Measurements from ENCODE around the gene IL36A. TPM values are rescaled to one million over a fixed set of nuclear protein-coding genes. Genes with fewer than 3 reads are reported as not detected.

The IL36A gene
- total and polyA plus RNA-seq, 2 donors (not counting 3 experiments of a cell fraction or from before 2014, with no cell fraction given) = not detected

GRCh38 chr2:113002677-113003076, 2.6 kb upstream of the IL36A start:
- TF ChIP-seq POLR2A (IDR thresholded peaks at IDR 0.05; ENCODE audit: low read depth, low read length) = no peak
- TF ChIP-seq POLR2AphosphoS5 (IDR thresholded peaks at IDR 0.05; ENCODE audit: insufficient read depth, low read depth, low read length) = no peak
- no TSS peak for BruUV-seq (replicated peaks)
- ChIA-PET POLR2A (no interaction called here), CTCF (no interaction called here)
- H4K20me1 ChIP-seq (replicated peaks; ENCODE audit: control insufficient read depth, extremely low read depth, insufficient read depth, low read length) = no peaks in the 10 kb centered on the region
- H3K27ac ChIP-seq (ENCODE audit: insufficient read depth, low read depth, low read length) = no peak overlapping the region
- no peaks in the 10 kb centered on the region for H3K36me3 ChIP-seq (ENCODE audit: control insufficient read depth in 2 of 2, extremely low read depth in 1 of 2, insufficient read depth in 2 of 2, low read length in 2 of 2)
- FAIRE-seq (no peak), DNase-seq (ENCODE audit: low read depth, low spot score) (no peak)
- H3K4me2 ChIP-seq (ENCODE audit: insufficient read depth, low read length) = no peak overlapping the region
- H3K9me3 ChIP-seq (replicated peaks; ENCODE audit: control insufficient read depth, insufficient read depth, low read length) = peaks cover 2% of the 10 kb centered on the region
- no peaks in the 10 kb centered on the region for H3K4me1 ChIP-seq (ENCODE audit: control insufficient read depth, extremely low read depth, insufficient read depth, low read length)
- no peaks in the 10 kb centered on the region for H3K9me1 ChIP-seq (replicated peaks; ENCODE audit: control insufficient read depth, extremely low read depth, insufficient read depth, low read length)
- no peaks in the 10 kb centered on the region for H3K79me2 ChIP-seq (ENCODE audit: control insufficient read depth, insufficient read depth, low read length)
- no peaks in the 10 kb centered on the region for H3K27me3 ChIP-seq (ENCODE audit: control insufficient read depth in 2 of 2, insufficient read depth in 2 of 2, low read length in 2 of 2)
- H3K4me3 ChIP-seq (replicated peaks in 1 of 3; ENCODE audit: insufficient read depth in 1 of 3, low read depth in 1 of 3, low read length in 3 of 3) = no peak overlapping the region
- dilution Hi-C loops (cut with MboI; ENCODE audit: extremely low pct_ligation_motif_present, low sequenced_read_pairs) = no loop called here
- intact Hi-C loops (cut with micrococcal nuclease) = no loop called here
- no peak overlapping the region for H2AFZ ChIP-seq (ENCODE audit: low read depth, low read length)
- H3K9ac ChIP-seq (replicated peaks; ENCODE audit: extremely low read depth, insufficient read depth, low read length) = no peak overlapping the region

GRCh38 chr2:113007250-113007649, 2.0 kb downstream of the IL36A start:
- Histone ChIP-seq H4K20me1 (replicated peaks; ENCODE audit: control insufficient read depth, extremely low read depth, insufficient read depth, low read length) (no peaks in the 10 kb centered on the region), H3K27me3 (ENCODE audit: control insufficient read depth in 2 of 2, insufficient read depth in 2 of 2, low read length in 2 of 2) (peaks cover 0 to 6% of the 10 kb centered on the region in 2 experiments), H3K27ac (ENCODE audit: insufficient read depth, low read depth, low read length) (no peak overlapping the region), H3K9me1 (replicated peaks; ENCODE audit: control insufficient read depth, extremely low read depth, insufficient read depth, low read length) (no peaks in the 10 kb centered on the region), H3K9ac (replicated peaks; ENCODE audit: extremely low read depth, insufficient read depth, low read length) (no peak overlapping the region), H3K79me2 (ENCODE audit: control insufficient read depth, insufficient read depth, low read length) (no peaks in the 10 kb centered on the region), H3K4me1 (ENCODE audit: control insufficient read depth, extremely low read depth, insufficient read depth, low read length) (no peaks in the 10 kb centered on the region), H3K4me3 (replicated peaks in 1 of 3; ENCODE audit: insufficient read depth in 1 of 3, low read depth in 1 of 3, low read length in 3 of 3) (no peak overlapping the region), H3K4me2 (ENCODE audit: insufficient read depth, low read length) (no peak overlapping the region), H3K9me3 (replicated peaks; ENCODE audit: control insufficient read depth, insufficient read depth, low read length) (no peaks in the 10 kb centered on the region), H3K36me3 (ENCODE audit: control insufficient read depth in 2 of 2, extremely low read depth in 1 of 2, insufficient read depth in 2 of 2, low read length in 2 of 2) (no peaks in the 10 kb centered on the region), H2AFZ (ENCODE audit: low read depth, low read length) (no peak overlapping the region)
- BruUV-seq (replicated peaks) = no TSS peak
- POLR2A ChIA-PET = no interaction called here
- TF ChIP-seq JUN (IDR thresholded peaks at IDR 0.05; ENCODE audit: borderline replicate concordance, insufficient read depth, insufficient read length, low read depth) (no peak), POLR2AphosphoS5 (IDR thresholded peaks at IDR 0.05; ENCODE audit: insufficient read depth, low read depth, low read length) (no peak), MYC (IDR thresholded peaks at IDR 0.05; ENCODE audit: low read depth, low read length) (no peak), FOS (IDR thresholded peaks at IDR 0.05; ENCODE audit: borderline replicate concordance, insufficient read depth, low read length) (no peak), EZH2 (IDR thresholded peaks at IDR 0.05; ENCODE audit: borderline replicate concordance, low read depth, low read length, severe bottlenecking) (no peak), GATA2 (IDR thresholded peaks at IDR 0.05; ENCODE audit: insufficient read depth, insufficient read length, low read depth, low read length) (no peak), MAX (IDR thresholded peaks at IDR 0.05; ENCODE audit: insufficient read depth, insufficient read length) (no peak), POLR2A (IDR thresholded peaks at IDR 0.05; ENCODE audit: low read depth, low read length) (no peak)
- TF ChIP-seq, protein P1, sequence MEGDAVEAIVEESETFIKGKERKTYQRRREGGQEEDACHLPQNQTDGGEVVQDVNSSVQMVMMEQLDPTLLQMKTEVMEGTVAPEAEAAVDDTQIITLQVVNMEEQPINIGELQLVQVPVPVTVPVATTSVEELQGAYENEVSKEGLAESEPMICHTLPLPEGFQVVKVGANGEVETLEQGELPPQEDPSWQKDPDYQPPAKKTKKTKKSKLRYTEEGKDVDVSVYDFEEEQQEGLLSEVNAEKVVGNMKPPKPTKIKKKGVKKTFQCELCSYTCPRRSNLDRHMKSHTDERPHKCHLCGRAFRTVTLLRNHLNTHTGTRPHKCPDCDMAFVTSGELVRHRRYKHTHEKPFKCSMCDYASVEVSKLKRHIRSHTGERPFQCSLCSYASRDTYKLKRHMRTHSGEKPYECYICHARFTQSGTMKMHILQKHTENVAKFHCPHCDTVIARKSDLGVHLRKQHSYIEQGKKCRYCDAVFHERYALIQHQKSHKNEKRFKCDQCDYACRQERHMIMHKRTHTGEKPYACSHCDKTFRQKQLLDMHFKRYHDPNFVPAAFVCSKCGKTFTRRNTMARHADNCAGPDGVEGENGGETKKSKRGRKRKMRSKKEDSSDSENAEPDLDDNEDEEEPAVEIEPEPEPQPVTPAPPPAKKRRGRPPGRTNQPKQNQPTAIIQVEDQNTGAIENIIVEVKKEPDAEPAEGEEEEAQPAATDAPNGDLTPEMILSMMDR (IDR thresholded peaks at IDR 0.05; ENCODE audit: extremely low read depth in 1 of 2, insufficient read depth in 1 of 2, low read depth in 1 of 2, low read length in 2 of 2) = no peak
- no peak for DNase-seq (ENCODE audit: low read depth, low spot score)
- dilution Hi-C loops (cut with MboI; ENCODE audit: extremely low pct_ligation_motif_present, low sequenced_read_pairs) = no loop called here
- CTCF ChIA-PET = no interaction called here
- intact Hi-C loops (cut with micrococcal nuclease) = no loop called here
- FAIRE-seq = peak; percentile 15

All from endothelial cell of umbilical vein (primary cell).